Stimulated activated naive CD4-positive, alpha-beta T cell treated with Interleukin-2 at 50 U/mL for 16 hours (primary cell): ENCODE measurements around the gene HBM.
"Not testable (repeated sequence)": the region's sequence is repeated elsewhere in the genome, so short reads cannot be mapped to it uniquely, and the experiment has no call there.

Source experiments
- DNase-seq: peaks from one replicate; lab custom pipeline; 2025; lab: John Stamatoyannopoulos, UW

Gene HBM

GRCh38 chr16:165539-166374 is at the start of gene HBM:
HBM (plus strand) TSS chr16:165978; CDS start chr16:165998, 20 bp downstream.
- DNase-seq: no peak

DNA sequence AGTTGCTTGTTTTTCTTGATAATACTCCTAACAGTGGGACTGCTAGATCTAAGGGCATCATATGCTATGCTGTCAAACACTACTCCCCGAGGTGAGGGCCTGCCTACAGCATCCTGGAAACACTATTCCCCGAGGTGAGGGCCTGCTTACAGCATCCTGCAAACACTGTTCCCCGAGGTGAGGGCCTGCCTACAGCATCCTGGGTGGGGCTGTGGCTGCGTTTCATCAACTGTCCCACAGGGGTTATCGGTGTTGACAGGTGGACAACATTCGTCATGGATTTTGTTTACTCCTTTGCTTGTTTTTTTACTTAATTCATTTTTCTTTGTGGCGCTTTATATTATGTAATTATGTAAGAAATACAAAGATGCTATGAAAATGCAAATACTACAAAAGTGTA is 49.8 kb upstream of the HBM start:
- DNase-seq: no peak

DNA sequence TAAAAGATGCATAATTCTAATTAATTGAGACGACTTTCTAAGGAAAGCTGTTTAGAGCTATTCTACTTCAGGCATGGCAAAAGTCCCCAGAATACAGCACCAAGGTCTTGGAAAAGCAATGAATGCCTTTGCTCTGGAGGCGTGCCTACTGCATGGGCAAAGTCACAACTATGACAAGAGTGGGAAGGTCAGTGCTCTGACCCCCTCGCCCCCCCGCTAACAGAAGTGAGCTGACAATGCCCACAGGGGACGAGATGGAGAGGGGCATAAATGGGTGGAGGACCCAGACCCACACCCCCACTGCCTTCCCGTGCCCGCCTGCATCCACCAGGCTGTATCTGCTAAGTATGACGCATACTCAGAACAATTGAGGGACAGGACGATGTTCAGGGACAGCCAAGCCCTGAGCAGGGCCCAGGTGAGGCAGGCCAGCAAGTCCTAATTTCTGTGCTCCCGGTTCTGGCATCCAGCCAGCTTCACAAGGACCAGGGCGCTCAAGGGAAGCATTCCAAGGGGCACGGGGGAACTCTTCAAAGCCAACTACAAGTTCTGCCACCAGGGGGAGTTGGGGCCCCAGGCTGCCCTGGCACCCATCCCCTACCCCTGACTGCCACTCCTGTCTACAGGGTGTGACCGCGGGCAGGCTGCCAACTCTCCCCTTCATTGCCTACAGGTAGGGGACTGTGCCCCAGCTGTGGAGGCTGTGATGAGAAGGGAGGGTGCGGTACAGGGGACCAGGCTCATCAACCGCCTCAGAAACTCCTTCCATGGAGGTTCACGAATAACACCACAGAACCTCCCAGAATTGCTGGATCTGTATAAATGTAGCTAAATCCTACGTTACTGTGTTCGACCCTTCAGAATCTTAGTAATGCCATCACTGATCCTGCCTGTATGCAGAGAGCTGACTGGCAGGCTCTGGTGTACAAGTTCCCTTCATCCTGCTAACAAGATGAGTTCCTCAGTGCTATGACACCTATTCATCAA is 48.1 kb upstream of the HBM start:
- DNase-seq: peak; percentile 37

DNA sequence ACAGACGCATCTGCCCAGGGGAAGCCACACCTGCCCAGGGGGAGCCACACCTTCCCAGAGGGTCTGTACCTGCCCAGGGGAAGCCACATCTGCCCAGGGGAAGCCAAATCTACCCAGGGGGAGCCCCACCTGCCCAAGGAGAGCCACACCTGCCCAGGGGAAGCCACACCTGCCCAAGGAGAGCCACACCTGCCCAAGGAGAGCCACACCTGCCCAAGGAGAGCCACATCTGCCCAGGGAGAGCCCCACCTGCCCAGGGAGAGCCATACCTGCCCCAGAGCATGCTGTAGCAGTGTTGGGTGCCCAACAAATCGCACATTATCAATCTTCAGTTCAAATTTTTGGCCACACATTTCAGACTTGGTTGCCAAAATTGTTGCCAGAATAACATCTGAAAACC is 46.9 kb upstream of the HBM start:
- no peak for DNase-seq

GRCh38 chr16:119295-119694 is 46.5 kb upstream of the HBM start:
- DNase-seq: no peak

- no peak for DNase-seq
These were observed 45.8 kb upstream of the HBM start for GRCh38 chr16:119835-120491.

GRCh38 chr16:120756-121155 is 45.0 kb upstream of the HBM start:
- no peak for DNase-seq

- DNase-seq: no peak
These were observed 43.4 kb upstream of the HBM start for GRCh38 chr16:122361-122760.

- not testable (repeated sequence) for DNase-seq
These were observed 42.0 kb upstream of the HBM start for GRCh38 chr16:123558-124350.

DNA sequence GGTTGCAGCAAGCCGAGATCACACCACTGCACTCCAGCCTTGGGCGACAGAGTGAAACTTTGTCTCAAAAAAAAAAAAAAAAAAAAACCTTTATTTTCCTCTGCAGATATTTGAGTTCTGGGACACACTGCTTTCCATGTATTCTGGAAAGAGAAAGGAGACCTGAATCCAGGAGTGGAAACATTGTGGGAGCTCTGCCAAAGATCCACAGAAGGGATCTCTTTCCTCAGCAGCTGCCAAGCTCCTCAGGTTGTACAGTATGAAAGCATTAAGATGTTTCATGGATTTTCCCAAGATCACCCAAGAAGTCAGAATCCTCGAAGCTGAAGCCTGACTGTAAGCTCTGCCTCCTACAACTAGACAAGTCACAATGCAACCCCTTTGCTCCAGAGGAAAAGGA is 40.8 kb upstream of the HBM start:
- DNase-seq: no peak

GRCh38 chr16:129075-129474 is 36.7 kb upstream of the HBM start:
- no peak for DNase-seq

GRCh38 chr16:130533-131173 is 35.1 kb upstream of the HBM start:
- DNase-seq: no peak

DNA sequence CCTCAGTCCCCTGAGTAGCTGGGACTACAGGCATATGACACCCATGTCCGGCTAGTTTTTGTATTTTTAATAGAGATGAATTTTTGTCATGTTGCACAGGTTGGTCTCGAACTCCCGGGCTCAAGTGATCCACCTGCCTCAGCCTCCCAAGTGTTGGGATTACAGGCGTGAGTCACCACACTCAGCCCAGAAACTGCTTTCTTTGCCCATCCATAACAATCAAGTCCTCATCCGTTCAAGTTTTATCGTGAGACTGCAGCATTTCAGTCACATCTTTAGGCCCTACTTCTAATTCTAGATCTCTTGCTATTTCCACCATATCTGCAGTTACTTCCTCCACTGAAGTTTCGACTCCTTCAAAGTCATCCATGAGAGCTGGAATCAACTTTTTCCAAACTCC is 33.7 kb upstream of the HBM start:
- DNase-seq: no peak

- DNase-seq: no peak
These were observed 32.1 kb upstream of the HBM start for GRCh38 chr16:133716-134115.

DNA sequence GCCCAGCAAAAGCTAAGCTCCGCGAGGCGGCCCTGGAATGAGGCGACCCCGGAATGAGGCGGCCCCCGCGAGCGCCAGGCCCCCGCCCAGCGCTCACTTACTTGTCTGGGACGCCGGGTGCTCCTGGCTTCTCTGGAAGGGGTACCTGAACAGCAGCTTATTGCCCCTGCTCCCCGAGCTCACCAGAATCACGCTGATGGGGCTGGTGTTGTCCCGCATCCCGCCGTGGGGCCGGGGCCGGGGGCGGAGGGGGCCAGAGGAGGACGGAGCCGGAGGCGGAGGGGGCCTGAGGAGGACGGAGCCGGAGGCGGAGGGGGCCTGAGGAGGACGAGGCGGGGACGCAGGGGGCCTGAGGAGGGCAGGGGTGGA is 27.7 kb upstream of the HBM start:
- DNase-seq: peak; percentile 30

- DNase-seq: no peak
These were observed 25.5 kb upstream of the HBM start for GRCh38 chr16:140175-140857.

DNA sequence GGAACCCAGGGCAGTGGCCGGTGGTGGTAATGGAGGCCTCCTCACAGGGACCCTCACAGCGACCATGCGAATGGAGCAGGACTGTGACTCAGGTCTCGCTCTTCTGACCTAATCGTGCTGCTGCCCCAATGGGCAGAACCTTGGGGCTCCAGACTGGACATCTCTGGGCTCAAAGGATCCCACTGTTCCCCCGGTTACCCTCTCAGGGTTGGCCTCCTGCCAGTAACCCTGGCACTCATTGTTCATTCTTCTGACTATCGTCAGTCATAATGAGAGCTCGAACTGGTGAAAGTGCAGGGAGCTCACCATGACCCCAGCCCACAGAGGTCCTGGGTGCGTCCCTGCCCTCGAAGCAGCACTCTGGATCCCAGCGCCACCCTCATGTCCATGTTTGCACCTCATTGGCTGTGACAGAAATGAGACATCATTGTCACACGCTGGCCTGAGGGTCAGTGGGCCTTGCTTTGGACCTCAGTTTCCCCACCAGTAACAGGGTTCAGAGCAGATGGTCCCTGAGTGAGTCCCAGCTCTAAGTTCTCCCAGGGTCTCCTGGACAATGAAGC is 23.3 kb upstream of the HBM start:
- DNase-seq: no peak

GRCh38 chr16:143047-143446 is 22.7 kb upstream of the HBM start:
- DNase-seq: no peak

DNA sequence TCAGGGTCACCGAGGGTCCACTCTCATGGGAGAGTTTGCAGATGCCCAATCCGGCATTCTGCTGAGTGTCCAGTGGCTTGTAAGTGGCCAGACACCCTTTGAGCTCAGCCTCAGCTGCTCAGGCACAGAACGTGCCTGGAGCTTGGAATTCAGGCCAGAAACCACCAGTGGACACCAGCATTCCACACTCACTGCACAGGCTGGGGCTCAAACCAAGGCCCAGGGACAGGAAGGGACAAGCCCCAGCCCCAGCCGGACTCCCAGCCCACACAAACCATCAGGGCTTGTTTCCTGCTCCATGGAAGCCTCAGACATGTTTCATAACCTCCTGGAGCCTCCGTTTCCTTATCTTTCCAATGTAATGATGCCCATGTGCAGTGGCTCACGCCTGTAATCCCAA is 22.3 kb upstream of the HBM start:
- no peak for DNase-seq

DNA sequence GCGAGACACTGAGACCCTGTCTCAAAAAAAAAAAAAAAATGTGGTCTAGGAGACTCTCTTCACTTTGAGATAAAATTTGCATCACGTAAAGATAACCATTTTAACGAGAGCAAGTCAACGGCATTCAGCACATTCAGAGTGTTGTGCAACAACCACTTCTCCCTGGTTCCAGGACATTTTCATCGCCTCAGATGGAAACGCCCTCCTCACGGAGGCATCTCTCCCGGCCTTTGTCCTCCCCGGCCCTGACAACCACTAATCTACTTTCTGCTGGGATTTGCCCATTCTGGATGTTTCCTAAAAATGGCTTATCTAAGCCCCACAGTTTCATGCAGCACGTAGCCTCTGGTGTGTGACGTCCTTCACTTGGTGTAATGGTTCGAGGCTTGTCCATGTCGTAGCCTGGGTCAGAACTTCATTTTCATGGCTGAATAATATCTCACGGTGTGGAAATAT is 21.0 kb upstream of the HBM start:
- DNase-seq: no peak
